ENCODE measurements around the gene NKAIN1. TPM values are rescaled to one million over a fixed set of nuclear protein-coding genes. Genes with fewer than 3 reads are reported as not detected.
"Not testable (repeated sequence)": the region's sequence is repeated elsewhere in the genome, so short reads cannot be mapped to it uniquely, and the experiment has no call there.

Gene NKAIN1
- total RNA-seq, 4 donors from 2014 or later = not detected

DNA sequence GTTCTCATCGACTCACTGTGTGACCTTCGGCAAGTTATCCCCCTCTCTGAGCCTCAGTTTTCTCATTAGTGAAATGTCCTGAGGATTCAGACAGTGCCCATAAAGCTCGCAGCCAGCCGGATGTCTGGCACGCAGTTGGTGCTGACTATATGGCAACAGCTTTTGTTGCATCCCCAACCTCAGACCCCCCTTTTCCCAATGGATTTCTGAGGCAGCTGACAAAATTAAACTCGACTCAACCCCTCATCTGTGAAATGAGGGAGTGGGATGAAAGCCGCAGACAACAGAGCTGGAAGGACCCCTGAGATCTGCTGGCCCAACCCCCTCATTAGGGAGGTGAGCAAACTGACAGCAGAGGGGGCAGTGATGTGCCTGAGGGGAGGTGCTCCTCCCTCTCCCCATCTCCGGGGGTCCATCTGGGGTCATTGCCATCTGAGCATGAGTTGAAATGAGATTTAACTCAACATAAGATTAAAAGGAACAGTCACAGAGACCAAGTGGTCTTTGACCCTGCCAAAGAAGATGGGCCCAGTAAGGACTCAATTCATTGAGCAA, 40.4 kb downstream of the NKAIN1 start:
- 81 to 82% methylated on average over 8 of the region's 8 CpGs for WGBS, 2 donors
- Histone ChIP-seq H3K9me3 (no peaks in the 10 kb centered on the region), H3K27ac (no peak overlapping the region), H3K4me3 (replicated peaks in 1 of 3) (no peak overlapping the region), H3K4me1 (no peaks in the 10 kb centered on the region), H3K27me3 (no peaks in the 10 kb centered on the region), H3K36me3 (no peaks in the 10 kb centered on the region)
- TF ChIP-seq, protein P1, sequence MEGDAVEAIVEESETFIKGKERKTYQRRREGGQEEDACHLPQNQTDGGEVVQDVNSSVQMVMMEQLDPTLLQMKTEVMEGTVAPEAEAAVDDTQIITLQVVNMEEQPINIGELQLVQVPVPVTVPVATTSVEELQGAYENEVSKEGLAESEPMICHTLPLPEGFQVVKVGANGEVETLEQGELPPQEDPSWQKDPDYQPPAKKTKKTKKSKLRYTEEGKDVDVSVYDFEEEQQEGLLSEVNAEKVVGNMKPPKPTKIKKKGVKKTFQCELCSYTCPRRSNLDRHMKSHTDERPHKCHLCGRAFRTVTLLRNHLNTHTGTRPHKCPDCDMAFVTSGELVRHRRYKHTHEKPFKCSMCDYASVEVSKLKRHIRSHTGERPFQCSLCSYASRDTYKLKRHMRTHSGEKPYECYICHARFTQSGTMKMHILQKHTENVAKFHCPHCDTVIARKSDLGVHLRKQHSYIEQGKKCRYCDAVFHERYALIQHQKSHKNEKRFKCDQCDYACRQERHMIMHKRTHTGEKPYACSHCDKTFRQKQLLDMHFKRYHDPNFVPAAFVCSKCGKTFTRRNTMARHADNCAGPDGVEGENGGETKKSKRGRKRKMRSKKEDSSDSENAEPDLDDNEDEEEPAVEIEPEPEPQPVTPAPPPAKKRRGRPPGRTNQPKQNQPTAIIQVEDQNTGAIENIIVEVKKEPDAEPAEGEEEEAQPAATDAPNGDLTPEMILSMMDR (IDR thresholded peaks at IDR 0.05) = no peak
- no peak for TF ChIP-seq POLR2A (IDR thresholded peaks at IDR 0.05)
- no peak for DNase-seq
- intact Hi-C loops (cut with DNase I) = no loop called here

DNA sequence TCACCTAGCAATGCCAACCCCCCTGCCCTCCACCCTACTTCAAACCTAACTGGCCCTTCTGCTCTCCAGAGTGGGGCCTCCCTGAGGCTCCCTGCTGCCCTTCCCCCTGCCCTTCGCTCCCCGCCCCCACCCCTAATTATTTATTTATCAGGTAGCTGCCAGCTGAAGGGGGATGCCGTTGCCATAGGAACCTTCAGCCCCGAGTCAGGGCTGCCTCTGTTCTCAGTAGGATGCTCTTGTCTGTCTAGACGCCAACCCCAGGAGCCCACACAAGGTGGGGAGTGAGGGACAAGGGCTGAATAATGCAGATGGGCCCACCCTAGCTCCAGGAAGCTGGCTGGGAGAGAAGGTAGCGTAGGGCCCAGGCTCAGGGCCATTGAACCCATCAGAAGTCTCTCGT, 41.1 kb downstream of the NKAIN1 start:
- Histone ChIP-seq H3K36me3 (no peaks in the 10 kb centered on the region), H3K9me3 (no peaks in the 10 kb centered on the region), H3K27ac (no peak overlapping the region), H3K4me1 (no peaks in the 10 kb centered on the region), H3K27me3 (no peaks in the 10 kb centered on the region), H3K4me3 (replicated peaks in 1 of 3) (no peak overlapping the region)
- TF ChIP-seq POLR2A (IDR thresholded peaks at IDR 0.05) = no peak
- TF ChIP-seq, protein P1 (IDR thresholded peaks at IDR 0.05) = no peak
- intact Hi-C loops (cut with DNase I) = no loop called here
- DNase-seq = no peak
- 56 to 59% methylated on average over 7 of the region's 7 CpGs for WGBS, 2 donors

DNA sequence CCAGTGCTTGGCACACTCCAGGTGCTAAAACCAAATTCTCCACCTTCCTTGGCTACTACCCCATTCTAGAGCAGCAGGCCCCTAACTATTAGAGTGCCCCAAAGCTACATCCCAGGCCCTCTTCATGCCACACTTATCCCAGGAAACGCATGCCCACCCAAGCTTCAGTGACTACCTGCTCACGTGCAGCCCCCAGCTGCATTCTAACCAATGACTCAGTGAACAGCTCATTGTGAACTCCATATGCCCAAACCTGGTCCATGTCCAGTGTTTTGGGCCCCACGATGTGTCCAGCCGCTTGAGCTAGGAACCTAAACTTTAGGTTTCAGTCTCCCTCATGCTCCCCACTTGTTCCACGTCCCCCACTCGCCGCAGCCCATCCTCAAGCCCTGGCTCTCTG, 41.5 kb downstream of the NKAIN1 start:
- intact Hi-C loops (cut with DNase I) = no loop called here
- Histone ChIP-seq H3K9me3 (no peaks in the 10 kb centered on the region), H3K4me1 (no peaks in the 10 kb centered on the region), H3K27ac (no peak overlapping the region), H3K4me3 (replicated peaks in 1 of 3) (no peak overlapping the region), H3K27me3 (no peaks in the 10 kb centered on the region), H3K36me3 (no peaks in the 10 kb centered on the region)
- TF ChIP-seq, protein P1 (IDR thresholded peaks at IDR 0.05) = no peak
- no peak for TF ChIP-seq POLR2A (IDR thresholded peaks at IDR 0.05)
- 75 to 76% methylated on average over 7 of the region's 7 CpGs for WGBS, 2 donors
- no peak for DNase-seq

DNA sequence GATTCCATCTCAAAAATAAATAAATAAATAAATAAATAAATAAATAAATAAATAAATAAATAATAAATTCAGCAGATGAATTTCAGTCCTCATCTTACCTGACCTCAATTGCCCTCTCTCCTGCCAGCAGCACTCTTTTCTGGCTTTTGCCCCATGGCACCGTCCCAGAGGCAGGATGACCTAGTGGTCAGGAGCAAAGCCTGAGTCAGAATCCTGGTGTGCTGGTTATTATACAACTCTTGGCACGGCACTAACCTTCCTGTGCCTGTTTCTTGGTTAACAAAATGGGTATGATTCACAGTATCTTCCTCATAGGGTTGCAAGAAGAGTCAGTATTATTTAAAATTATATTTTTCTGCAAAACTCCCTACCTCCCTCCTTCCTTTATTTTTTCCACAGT, 43.0 kb downstream of the NKAIN1 start:
- Histone ChIP-seq H3K27ac (no peak overlapping the region), H3K36me3 (no peaks in the 10 kb centered on the region), H3K4me1 (no peaks in the 10 kb centered on the region), H3K9me3 (no peaks in the 10 kb centered on the region), H3K27me3 (no peaks in the 10 kb centered on the region), H3K4me3 (replicated peaks in 1 of 3) (no peak overlapping the region)
- intact Hi-C loops (cut with DNase I) = no loop called here
- WGBS, 2 donors = 74 to 91% methylated on average over 2 of the region's 2 CpGs
- no peak for DNase-seq
- no peak for TF ChIP-seq POLR2A (IDR thresholded peaks at IDR 0.05)
- TF ChIP-seq, protein P1 (IDR thresholded peaks at IDR 0.05) = no peak

DNA sequence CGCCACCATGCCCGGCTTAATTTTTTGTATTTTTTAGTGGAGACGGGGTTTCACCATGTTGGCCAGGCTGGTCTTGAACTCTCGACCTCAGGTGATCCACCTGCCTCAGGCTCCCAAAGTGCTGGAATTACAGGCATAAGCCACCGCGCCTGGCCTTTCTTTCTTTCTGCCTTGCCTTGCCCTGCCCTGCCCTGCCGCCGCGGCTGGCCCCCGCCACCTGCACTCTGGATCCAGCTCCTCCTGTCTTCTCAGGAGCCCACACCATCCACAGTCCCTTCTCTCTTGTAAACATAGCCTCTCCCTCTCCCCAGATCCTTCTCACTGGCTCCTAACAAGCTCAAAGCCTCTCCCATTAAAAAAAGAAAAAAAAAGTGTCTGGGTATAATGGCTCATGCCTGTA, 44.4 kb downstream of the NKAIN1 start:
- H3K9me3 ChIP-seq; H3K27me3 ChIP-seq; H3K36me3 ChIP-seq; H3K4me1 ChIP-seq; intact Hi-C loops (cut with DNase I); H3K4me3 ChIP-seq (replicated peaks in 1 of 3); DNase-seq; H3K27ac ChIP-seq: not testable (repeated sequence)
- WGBS, 2 donors = 81 to 91% methylated on average over 10 of the region's 10 CpGs

DNA sequence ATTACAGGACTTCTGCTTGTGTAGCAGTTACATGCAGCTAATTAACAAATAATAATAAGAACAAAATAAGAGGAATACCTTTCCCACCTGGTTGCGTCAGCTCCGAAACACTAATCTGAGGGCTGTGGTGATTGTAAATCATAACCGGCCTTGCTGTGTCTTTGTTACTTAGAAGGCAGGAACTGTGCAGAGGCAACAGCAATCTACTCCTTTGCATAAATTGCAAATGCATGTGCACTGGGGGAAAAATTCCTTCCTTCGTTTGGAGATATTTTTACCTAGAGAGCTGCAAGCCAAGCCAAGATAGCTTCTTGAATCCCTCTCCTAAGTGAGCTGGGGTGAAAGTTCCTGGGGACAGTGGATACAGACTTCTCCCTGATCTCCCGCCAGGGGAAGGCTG, 46.0 kb downstream of the NKAIN1 start:
- intact Hi-C loops (cut with DNase I) = no loop called here
- 76% methylated on average over 5 of the region's 5 CpGs for WGBS, 2 donors
- H3K27ac ChIP-seq = no peak overlapping the region

More for the DNA sequence above, 46.0 kb downstream of the NKAIN1 start:
- TF ChIP-seq POLR2A (IDR thresholded peaks at IDR 0.05) = no peak
- TF ChIP-seq, protein P1 (IDR thresholded peaks at IDR 0.05) = no peak
- no peaks in the 10 kb centered on the region for H3K9me3 ChIP-seq
- H3K36me3 ChIP-seq = no peaks in the 10 kb centered on the region
- no peak overlapping the region for H3K4me3 ChIP-seq (replicated peaks in 1 of 3)
- H3K27me3 ChIP-seq = no peaks in the 10 kb centered on the region
- no peak for DNase-seq
- no peaks in the 10 kb centered on the region for H3K4me1 ChIP-seq
